Thymus (tissue), 11 donors: ENCODE results near the gene RASD2. TPM values are rescaled to one million over a fixed set of nuclear protein-coding genes. Genes with fewer than 3 reads are reported as not detected.

Source experiments
- DNase-seq, 9 donors: peaks; one replicate each; pipeline ENCODE4 v3.0.0-alpha.2; 2013; ENCODE audit warnings: low spot score in 9 of 9, low read depth in 6 of 9, missing footprints in 1 of 9
- H3K27ac ChIP-seq, 2 donors: one replicate each; pipeline ENCODE4 v1.5.1; 2013; ENCODE audit warnings: control low read depth in 1 of 2, low read depth in 1 of 2, low read length in 1 of 2, mild to moderate bottlenecking in 1 of 2, moderate library complexity in 1 of 2
- H3K27me3 ChIP-seq, 2 donors: one replicate each; pipeline ENCODE4 v1.5.1; 2013; ENCODE audit warnings: low read length in 1 of 2; ENCODE audit not compliant: control insufficient read depth in 2 of 2, insufficient read depth in 1 of 2
- H3K36me3 ChIP-seq, 2 donors: one replicate each; pipeline ENCODE4 v1.5.1; 2013; ENCODE audit warnings: low read length in 1 of 2, mild to moderate bottlenecking in 1 of 2, moderate library complexity in 1 of 2; ENCODE audit not compliant: control insufficient read depth in 2 of 2, insufficient read depth in 2 of 2
- H3K4me1 ChIP-seq, 2 donors: one replicate each; pipeline ENCODE4 v1.5.1; 2013; ENCODE audit warnings: low read length in 2 of 2; ENCODE audit not compliant: control insufficient read depth in 2 of 2, insufficient read depth in 2 of 2
- H3K4me3 ChIP-seq, 2 donors: one replicate each; pipeline ENCODE4 v1.5.1; 2013; ENCODE audit warnings: low read length in 2 of 2, control low read depth in 1 of 2, mild to moderate bottlenecking in 1 of 2
- H3K9me3 ChIP-seq, 2 donors: one replicate each; pipeline ENCODE4 v1.5.1; 2013; ENCODE audit warnings: low read length in 1 of 2, mild to moderate bottlenecking in 1 of 2; ENCODE audit not compliant: control insufficient read depth in 2 of 2, insufficient read depth in 1 of 2
- WGBS: extraction: QIAGEN DNeasy Blood & Tissue Kit; methylation state at CpG from one replicate; pipeline ENCODE4 v1.1.7; 2013; 5-methylcytosine and 5-hydroxymethylcytosine counted together
- polyA plus RNA-seq: library from polyadenylated mRNA; stranded (reverse); fragments of 200-250 nt; gene quantifications from one replicate; pipeline ENCODE4 v1.2.3, GENCODE V29; 2013
- total RNA-seq: library from RNA; stranded (reverse); fragments of 120-200 nt; gene quantifications from one replicate; pipeline ENCODE4 v1.2.4, GENCODE V29; 2013
- donor health status: healthy.

The RASD2 gene
- total and polyA plus RNA-seq, 2 donors = 0.14 to 1.0 TPM

DNA sequence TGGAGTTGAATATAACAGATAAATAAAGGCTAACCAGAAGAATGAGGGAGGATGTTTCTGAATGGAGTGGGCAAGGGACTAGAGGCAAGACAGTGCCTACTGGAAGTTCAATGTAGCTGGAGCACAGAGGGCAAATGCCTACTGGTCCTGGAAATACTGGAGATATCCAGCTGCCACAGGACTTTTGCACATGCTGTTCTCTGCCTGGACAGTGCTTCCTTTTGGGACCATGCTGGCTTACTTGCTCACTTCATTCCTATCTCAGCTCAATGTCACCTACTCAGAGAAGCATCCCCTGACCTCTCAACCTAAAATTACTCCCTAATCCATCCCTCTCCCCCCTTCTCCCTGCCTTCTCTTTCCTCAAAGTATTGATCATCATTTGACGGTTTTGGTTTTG, 20.2 kb downstream of the RASD2 start:
- 96% methylated on average over 1 of the region's 1 CpG for WGBS

DNA sequence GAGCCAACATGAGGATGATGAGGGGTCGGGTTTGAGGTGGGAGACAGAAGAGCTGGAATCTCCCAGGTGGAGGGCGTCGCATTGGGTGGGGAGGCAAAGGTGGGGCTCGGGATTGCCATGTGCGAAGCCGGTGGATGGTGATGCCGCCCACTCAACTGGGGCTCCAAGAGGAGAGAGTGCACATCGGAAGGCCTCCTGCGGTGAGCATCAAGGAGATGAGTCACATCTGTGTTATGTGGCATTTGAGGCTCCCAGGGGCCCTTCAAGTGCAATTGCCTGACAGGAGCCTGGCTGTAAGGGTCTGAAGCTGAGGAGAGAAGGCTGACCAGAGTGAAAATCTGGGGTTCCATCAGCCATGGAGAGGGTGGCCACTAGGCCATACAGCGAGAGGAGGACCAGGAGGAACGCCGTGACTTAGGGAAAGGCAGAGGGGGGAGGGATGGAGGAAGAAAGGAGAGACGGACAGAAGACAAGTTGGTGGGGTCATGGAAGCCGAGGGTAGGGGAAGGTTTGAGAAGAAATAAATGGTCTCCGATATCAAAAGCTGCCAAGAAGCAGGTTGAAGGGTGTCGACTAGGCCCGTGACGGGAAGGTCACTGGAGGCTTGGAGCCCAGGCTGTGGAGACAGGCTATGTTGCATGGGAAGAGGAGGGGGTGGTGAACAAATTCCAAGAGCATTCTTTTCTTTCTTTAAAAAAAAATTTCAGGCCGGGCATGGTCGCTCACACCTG, 21.3 kb downstream of the RASD2 start:
- Histone ChIP-seq H3K4me3 (no peak overlapping the region), H3K4me1 (no peaks in the 10 kb centered on the region), H3K27ac (no peak overlapping the region), H3K36me3 (no peaks in the 10 kb centered on the region), H3K27me3 (peaks cover 0 to 11% of the 10 kb centered on the region in 2 donors), H3K9me3 (peaks cover 0 to 1% of the 10 kb centered on the region in 2 donors)
- WGBS = 92% methylated on average over 20 of the region's 20 CpGs
- DNase-seq = no peak

More for the DNA sequence above, 20.2 kb downstream of the RASD2 start:
- no peak for DNase-seq
- Histone ChIP-seq H3K27ac (no peak overlapping the region), H3K36me3 (no peaks in the 10 kb centered on the region), H3K4me3 (no peak overlapping the region), H3K27me3 (peaks cover 4 to 16% of the 10 kb centered on the region in 2 donors), H3K4me1 (no peaks in the 10 kb centered on the region), H3K9me3 (peaks cover 0 to 1% of the 10 kb centered on the region in 2 donors)

DNA sequence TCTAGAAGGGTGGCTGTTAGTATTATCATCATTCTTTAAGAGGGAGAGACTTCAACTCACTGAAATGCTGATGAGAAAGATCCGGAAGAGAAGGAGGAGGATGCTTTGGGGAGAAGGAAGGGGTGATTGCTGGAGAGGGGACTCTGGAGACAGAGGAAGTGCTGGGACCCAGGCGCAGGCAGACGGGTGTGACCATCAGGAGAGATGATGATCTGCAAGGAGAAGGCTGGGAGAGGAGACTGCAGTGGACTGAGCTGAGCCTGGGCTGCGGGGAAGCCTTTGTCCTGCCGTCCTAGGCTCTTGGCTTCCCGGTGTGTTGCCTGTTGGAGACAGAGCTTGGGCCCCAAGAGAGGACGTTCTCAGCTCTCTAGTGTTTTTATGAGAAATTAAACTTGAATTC, 22.6 kb downstream of the RASD2 start:
- no peaks in the 10 kb centered on the region for H3K36me3 ChIP-seq
- H3K4me3 ChIP-seq = no peak overlapping the region
- H3K27me3 ChIP-seq = peaks cover 0 to 7% of the 10 kb centered on the region in 2 donors
- WGBS = 96% methylated on average over 7 of the region's 7 CpGs
- no peak for DNase-seq
- no peak overlapping the region for H3K27ac ChIP-seq
- no peaks in the 10 kb centered on the region for H3K4me1 ChIP-seq
- peaks cover 0 to 1% of the 10 kb centered on the region in 2 donors for H3K9me3 ChIP-seq

DNA sequence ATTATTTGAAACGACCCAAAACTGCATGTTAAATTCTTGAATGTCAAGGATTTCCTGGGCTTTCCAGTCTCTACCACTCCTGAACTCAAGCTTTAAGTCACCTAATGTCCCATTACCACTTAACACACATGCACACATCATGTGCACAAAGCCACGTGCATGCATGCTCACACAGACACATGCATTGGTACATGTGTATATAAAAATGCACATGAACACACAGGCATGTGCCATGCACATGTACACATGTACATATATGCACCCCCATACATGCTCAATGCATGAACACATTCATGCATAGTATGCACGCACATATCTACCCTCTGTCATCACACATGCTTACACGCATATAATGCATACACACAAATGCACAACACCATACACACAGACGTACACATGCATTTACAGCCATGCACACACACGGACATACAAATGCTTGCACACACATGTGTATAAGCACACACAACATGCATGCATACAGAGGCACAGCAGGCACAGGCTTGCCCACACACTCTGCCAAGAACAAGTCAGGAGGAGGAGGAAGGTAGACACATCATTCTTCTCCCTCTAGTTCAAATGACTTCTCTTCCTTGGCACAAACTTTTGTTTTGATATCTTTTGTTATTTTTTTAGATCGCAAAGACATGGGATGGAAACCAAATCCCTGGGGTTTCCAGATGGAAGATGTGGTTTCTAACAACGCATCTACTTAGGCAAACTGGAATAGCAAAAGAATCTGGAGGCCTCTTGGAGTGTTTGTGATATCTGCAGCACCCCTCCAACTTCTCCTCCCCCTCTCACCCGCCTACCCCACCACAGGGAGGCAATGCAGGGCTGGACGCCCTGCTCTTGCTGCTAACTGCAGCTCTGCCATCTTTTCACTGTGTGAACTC, 24.6 kb downstream of the RASD2 start:
- 90% methylated on average over 10 of the region's 10 CpGs for WGBS
- no peak for DNase-seq
- no peaks in the 10 kb centered on the region for H3K4me1 ChIP-seq
- H3K9me3 ChIP-seq = peaks cover 0 to 1% of the 10 kb centered on the region in 2 donors
- H3K4me3 ChIP-seq = no peak overlapping the region
- peaks cover 0 to 4% of the 10 kb centered on the region in 2 donors for H3K27me3 ChIP-seq
- H3K36me3 ChIP-seq = no peaks in the 10 kb centered on the region
- no peak overlapping the region for H3K27ac ChIP-seq

DNA sequence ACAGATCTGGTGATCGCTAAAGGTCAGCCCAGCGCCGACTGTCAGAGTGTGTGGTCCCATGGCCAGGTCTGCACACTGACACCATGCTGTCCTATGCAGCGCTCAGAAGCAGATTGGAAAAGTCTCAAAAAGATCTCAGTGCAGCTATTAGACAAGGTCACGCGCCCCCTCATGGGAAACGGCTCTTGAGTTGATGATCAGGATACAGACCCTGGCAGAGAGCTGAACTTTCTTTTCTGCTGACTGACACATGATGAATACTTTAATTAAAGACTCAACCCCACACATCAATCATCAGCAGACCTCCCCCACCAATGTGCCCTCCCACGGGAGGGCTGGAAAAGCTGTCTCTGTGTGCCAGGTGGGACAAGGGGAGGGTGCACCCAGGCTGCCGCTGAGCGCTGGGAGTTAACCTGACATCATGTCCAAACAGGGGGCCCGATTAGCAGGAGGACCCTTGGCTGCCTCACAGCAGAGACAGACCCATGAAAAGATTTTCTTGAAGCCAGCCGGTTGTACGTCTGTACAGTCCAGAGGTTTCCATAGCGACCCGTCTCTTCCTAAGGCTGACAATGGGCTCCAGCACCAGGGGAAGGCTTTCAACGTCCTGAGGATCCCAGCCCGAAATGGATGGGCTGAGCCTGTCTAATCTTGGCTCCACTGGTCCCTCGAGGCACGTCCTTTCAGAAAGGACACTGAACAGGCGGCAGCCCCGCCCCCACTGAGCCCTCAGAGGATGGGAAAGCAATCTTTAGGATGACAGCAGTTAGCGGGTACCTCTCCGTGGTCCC, 26.9 kb downstream of the RASD2 start:
- H3K4me1 ChIP-seq = no peaks in the 10 kb centered on the region
- no peak overlapping the region for H3K27ac ChIP-seq
- peaks cover 0 to 2% of the 10 kb centered on the region in 2 donors for H3K27me3 ChIP-seq
- H3K4me3 ChIP-seq = no peak overlapping the region
- 90% methylated on average over 23 of the region's 23 CpGs for whole genome bisulfite sequencing
- no peaks in the 10 kb centered on the region for H3K9me3 ChIP-seq
- no peaks in the 10 kb centered on the region for H3K36me3 ChIP-seq
- DNase-seq = no peak

DNA sequence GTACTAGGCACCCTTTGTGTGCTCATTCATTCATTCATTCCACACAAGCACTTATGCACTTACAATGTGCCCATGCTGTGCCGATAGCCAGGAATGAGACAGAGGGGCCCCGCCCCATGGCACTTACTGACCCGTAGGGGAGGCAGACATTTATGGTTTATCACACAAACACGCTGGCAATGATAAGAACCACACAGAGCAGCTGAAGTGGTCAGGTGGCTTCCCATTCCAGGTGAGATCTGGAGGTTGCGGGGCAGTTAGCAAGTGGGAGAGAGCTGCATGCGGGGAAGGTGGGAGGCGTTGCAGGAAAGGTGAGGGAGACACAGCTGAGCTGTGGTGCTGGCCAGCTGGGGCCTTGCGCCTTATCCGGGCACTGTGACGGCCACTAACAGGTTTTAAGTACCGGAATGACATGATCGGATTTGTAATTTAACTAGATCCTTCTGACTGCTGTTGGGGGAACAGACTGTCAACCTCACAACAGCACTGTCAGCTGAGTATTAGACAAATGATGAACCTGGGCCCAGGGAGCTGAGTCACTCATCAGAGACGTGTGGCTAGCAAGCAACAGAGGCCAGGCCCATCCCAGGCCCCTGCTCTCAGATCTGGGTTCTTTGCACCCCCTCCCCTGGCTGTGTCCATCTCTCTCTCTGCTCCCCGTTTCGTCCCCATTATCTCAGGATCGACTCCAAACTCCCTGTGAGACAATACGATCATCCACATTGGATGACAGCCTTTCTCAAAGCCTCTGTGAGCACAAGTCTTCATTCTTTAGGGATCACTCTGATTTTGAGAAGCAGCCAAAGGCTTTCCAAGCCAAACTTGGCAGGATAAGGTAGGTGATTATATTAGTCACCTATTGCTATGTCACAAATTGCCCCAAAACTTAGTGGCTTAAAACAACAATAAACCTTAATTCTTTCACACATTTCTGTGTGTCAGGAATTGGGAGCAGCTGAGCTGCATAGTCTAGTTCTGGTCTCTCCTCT, 28.4 kb downstream of the RASD2 start:
- Histone ChIP-seq H3K9me3 (no peaks in the 10 kb centered on the region), H3K27me3 (peaks cover 0 to 2% of the 10 kb centered on the region in 2 donors), H3K27ac (no peak overlapping the region), H3K4me3 (no peak overlapping the region), H3K4me1 (no peaks in the 10 kb centered on the region), H3K36me3 (no peaks in the 10 kb centered on the region)
- DNase-seq = no peak
- 94% methylated on average over 17 of the region's 17 CpGs for WGBS

DNA sequence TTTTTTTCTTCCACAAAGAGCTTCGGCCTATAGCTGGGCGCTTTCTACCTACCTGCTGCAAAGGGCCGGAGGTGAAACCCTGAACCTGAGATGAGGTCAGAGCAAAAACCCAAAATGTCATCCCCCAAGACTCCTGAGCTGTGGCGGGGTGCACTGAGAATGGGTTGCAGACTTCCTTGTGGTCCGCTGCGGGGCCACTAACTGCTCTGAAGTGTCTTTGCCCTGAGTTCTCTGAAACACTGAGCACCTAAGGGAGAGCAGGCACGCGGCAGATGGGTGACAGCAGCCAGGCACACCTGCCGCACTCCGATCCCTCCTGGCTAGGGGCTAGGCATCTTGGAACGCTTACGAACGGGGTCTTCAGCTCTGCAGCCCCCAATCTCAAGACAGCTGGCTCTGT, 29.3 kb downstream of the RASD2 start:
- Histone ChIP-seq H3K4me1 (peaks cover 0 to under 1% of the 10 kb centered on the region in 2 donors), H3K27ac (no peak overlapping the region), H3K4me3 (no peak overlapping the region), H3K9me3 (no peaks in the 10 kb centered on the region), H3K36me3 (no peaks in the 10 kb centered on the region), H3K27me3 (peaks cover 0 to 4% of the 10 kb centered on the region in 2 donors)
- 93% methylated on average over 13 of the region's 13 CpGs for WGBS
- no peak for DNase-seq

DNA sequence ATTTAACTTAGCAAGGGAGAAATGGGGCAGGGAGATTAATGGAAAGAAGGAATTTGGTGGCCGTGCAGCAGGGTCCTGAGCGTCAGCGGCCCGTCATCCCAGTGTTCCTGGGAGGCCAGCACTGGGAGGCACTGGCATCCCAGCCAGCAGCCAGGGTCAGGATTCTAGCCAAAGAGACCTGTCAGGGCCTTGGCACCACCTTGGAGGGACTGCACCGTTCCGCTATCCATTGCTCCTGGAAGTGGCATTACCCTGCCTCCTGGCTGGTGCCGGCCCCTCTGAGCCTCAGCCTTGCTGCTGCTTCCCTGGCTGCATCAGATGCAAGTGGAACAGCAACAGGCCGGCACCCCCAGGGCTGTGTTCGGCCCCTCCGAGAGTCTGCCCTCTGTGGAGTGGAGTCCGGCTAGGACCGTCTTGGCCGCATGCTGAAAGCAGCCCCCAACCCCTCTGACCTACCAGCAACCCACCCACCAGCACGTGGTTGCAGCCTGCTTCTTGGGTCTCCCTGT, 30.1 kb downstream of the RASD2 start:
- 98% methylated on average over 14 of the region's 14 CpGs for WGBS
- Histone ChIP-seq H3K36me3 (no peaks in the 10 kb centered on the region), H3K4me1 (peaks cover 0 to 8% of the 10 kb centered on the region in 2 donors), H3K27ac (no peak overlapping the region), H3K9me3 (no peaks in the 10 kb centered on the region), H3K27me3 (peaks cover 0 to 4% of the 10 kb centered on the region in 2 donors), H3K4me3 (no peak overlapping the region)
- DNase-seq = no peak
